Subcutaneous preadipocyte (primary cell): ENCODE measurements around the gene FAM120C. TPM values are rescaled to one million over a fixed set of nuclear protein-coding genes. Genes with fewer than 3 reads are reported as not detected.

Source experiments
- small RNA-seq: library from RNA; depleted of rRNA; stranded (forward); fragments of <200 nt; gene quantifications from one replicate; pipeline ENCODE3, GENCODE V24; 2012
- total RNA-seq: library from RNA; depleted of rRNA; stranded (reverse); fragments of >200 nt; gene quantifications from 2 replicates; pipeline ENCODE4 v1.2.3, GENCODE V29; 2012

FAM120C gene, protein sequence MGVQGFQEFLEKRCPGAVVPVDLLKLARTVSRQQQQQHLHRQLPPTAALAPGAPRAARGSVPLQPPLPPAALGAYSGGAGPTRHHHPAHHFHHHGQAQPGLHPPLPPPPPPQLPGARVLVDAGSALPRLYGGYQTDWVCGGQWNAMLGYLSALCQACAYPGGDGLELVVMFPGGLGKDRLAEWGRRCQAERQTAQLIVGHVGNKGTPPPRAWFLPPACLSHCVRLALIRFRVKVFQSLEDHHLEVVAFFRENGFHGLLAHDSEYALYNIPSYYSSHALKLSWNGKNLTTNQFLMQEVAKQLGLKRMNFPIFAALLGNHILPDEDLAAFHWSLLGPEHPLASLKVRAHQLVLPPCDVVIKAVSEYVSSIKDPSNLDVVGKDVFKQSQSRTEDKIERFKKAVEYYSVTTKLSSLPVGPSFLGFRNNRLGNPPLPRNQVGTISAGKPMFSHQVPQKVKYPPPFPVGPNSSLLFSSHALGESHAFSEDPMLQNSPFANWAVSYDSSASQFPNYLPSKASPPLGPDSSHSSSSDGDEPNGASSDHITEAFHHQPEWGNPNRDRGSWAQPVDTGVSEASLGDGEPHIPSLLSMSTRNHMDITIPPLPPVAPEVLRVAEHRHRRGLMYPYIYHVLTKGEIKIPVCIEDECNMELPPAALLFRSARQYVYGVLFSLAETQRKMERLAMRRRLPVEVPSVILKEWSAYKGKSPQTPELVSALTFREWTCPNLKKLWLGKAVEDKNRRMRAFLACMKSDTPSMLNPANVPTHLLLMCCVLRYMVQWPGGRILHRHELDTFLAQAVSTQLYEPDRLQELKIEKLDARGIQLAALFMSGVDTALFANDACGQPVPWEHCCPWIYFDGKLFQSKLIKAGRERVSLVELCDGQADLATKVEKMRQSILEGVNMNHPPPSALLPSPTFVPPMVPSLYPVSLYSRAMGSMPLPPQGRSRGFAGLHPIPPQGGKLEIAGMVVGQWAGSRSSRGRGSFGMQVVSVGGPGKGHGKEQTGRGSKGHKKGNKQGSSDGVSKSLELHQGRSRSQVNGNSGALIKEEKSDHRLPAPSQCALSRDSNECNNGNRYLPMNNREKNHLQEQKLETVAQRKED
- 6.6 TPM in 2 replicates for total RNA-seq

DNA sequence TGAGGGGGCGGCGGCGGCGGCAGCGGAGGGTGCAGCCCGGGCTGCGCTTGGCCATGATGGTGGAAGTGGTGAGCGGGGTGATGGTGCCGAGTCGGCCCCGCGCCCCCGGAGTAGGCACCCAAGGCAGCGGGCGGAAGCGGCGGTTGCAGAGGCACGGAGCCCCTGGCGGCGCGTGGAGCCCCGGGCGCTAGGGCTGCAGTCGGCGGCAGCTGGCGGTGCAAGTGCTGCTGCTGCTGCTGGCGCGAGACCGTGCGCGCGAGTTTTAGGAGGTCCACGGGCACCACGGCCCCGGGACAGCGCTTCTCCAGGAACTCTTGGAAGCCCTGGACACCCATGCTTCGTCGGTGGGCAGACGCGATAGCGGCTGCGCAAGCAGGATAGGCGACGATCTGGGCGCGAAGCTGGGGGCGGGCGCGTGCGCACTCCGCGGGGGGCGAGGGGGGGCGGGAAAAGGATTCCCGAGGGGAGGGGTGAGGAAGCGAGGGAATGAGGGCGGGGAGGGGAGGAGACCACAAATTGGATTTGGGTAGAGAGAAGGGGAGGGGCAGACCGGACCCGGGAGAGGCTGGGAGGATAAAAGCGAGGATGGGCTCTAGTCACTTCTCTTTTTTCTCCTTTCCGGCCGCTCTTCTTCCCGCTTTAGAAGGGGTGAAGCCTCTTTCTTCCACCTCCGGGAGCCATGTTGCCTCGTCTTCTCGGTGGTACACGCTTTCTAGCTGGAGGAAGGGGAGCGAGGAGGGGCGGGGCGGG, at the start of gene FAM120C:
Gene FAM120C (minus strand): TSS at position 391 of the 750 bp plus-strand sequence. CDS start 56 bp downstream, at position 335.

DNA sequence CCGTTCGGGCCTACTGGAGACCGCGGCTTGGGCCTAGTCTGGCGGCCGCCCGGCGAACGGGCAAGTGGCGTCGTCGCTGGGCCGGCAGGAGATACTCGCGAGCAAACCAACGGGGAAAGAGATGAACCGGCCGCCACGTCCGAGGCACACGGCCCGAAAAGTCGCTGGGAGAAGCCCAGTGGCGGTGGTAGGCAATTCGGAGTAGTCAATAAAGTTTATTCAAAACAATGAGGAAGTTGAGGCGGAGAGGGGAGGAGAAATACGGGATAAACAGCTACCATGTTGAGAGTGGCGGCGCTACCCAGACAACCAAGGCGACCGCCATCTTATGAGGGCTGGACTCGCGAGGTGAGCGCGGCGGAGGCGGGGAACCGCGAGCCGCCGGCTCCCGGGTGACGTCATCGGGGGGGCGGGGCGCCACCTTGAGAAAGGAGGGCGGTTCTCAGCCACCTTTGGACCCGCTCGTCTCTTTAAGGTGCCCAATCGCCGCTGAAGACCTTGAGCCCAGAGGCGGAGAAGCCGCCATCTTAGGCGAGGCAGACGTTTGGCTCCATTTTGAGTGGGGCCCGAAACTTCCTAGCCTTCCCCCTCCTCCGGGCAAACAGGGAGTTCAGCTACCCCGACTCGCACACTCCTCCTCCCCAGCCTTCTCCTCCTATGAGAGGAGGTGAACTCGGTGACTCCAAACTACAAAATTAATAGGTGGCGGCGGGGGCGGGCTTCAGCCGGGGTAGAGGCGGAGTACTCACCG, 138.8 kb downstream of the FAM120C start, which contains the start of gene PHF8:
Gene PHF8 (minus strand): TSS at position 348 of the 751 bp plus-strand sequence. CDS start 1,745 bp downstream, outside the sequence.

Small RNA genes lying within 50 kb of the gene (small RNA-seq; reads per million reads assigned to genes)
- not detected for gene AL589872.1

Other genes with a start within 250 kb of the FAM120C start
- 13.6 and 15.6 TPM in 2 replicates for gene PHF8, start 138.8 kb downstream of the FAM120C start, total RNA-seq
- under 0.01 and 0.20 TPM in 2 replicates for gene WNK3, start 174.8 kb upstream of the FAM120C start, total RNA-seq